Neural progenitor cell (in vitro differentiated cells): ENCODE results near the gene ATP6V1A.

Experiments
- CTCF ChIP-seq: fragments of 200-600 bp; sonication (generic); IDR thresholded peaks from 2 replicates; pipeline ENCODE4 v1.5.1; 2017; ENCODE audit warnings: antibody characterized with exemption, mild to moderate bottlenecking
- EZH2phosphoT487 ChIP-seq: fragments of 200-600 bp; sonication (generic); IDR thresholded peaks from 2 replicates; pipeline ENCODE4 v1.6.1; 2017; ENCODE audit warnings: antibody characterized with exemption

GRCh38 chr3:113794526-113794925 is 47.7 kb downstream of the ATP6V1A start:
- no peak for TF ChIP-seq CTCF
- no peak for TF ChIP-seq EZH2phosphoT487
